GM12878 (cell line): Measurements from ENCODE around the gene CASQ1. TPM values are rescaled to one million over a fixed set of nuclear protein-coding genes. Genes with fewer than 3 reads are reported as not detected.

Experiments
- ATAC-seq: fragments of 200-7000 bp; cut with Tn5 transposase; 3 replicates; pipeline ENCODE4 v1.9.1; 2020; ENCODE audit warnings: mild to moderate bottlenecking, moderate library complexity
- BruUV-seq: library from RNA; stranded (reverse); fragments of 400-500 nt; replicated peaks from 2 replicates; lab custom pipeline; 2021; lab: Mats Ljungman, UMichigan
- CTCF ChIA-PET: fragments of 300-600 bp; sonication (Branson Sonifier 250); formaldehyde crosslinking; extraction: SDS; loops from one replicate; lab custom pipeline; 2021; ENCODE audit warnings: inconsistent platforms; lab: Yijun Ruan, JAX
- POLR2A ChIA-PET: fragments of 350-600 bp; formaldehyde crosslinking; extraction: SDS; loops from one replicate; lab custom pipeline; 2021; ENCODE audit warnings: inconsistent platforms; lab: Charles Lee
- RAD21 ChIA-PET: fragments of 300-600 bp; sonication (Branson Sonifier 250); formaldehyde crosslinking; loops from one replicate; lab custom pipeline; 2023; ENCODE audit warnings: antibody characterized with exemption; ENCODE audit not compliant: unreplicated experiment; lab: Charles Lee
- SMC1A ChIA-PET: fragments of 300-600 bp; sonication (Branson Sonifier 250); formaldehyde crosslinking; loops from one replicate; lab custom pipeline; 2023; ENCODE audit not compliant: unreplicated experiment, uncharacterized antibody; lab: Charles Lee
- DNase-seq: peaks from one replicate; pipeline ENCODE4 v3.0.0-alpha.2; 2011; ENCODE audit warnings: low read depth, low spot score
- FAIRE-seq: peaks from 3 replicates; lab custom pipeline; 2011; peaks lifted over from hg19 to GRCh38; lab: Jason Lieb, UNC
- H2AFZ ChIP-seq: 2 replicates; pipeline ENCODE4 v1.6.0; 2011; ENCODE audit warnings: low read depth, low read length, control low read depth; ENCODE audit not compliant: control insufficient read depth
- H3K27ac ChIP-seq: 2 replicates; pipeline ENCODE4 v1.5.1; 2011; ENCODE audit warnings: control low read depth; ENCODE audit not compliant: control insufficient read depth, insufficient read depth
- H3K27me3 ChIP-seq, 2 experiments: replicated peaks in 1 of 2; 2 replicates each; pipeline versions ENCODE4 v1.6.0 to v1.6.1; 2011; ENCODE audit warnings: low read length in 1 of 2; ENCODE audit not compliant: control insufficient read depth in 2 of 2, insufficient read depth in 2 of 2
- H3K36me3 ChIP-seq, 2 experiments: 2 replicates each; pipeline ENCODE4 v1.5.1; 2011; ENCODE audit warnings: low read length in 1 of 2; ENCODE audit not compliant: control insufficient read depth in 2 of 2, insufficient read depth in 2 of 2
- H3K4me1 ChIP-seq: 2 replicates; pipeline ENCODE4 v1.6.1; 2011; ENCODE audit warnings: mild to moderate bottlenecking, low read length, moderate library complexity, mixed read lengths; ENCODE audit not compliant: control insufficient read depth, insufficient read depth
- H3K4me2 ChIP-seq: 2 replicates; pipeline ENCODE4 v1.6.0; 2011; ENCODE audit warnings: control low read depth; ENCODE audit not compliant: control insufficient read depth, insufficient read depth
- H3K4me3 ChIP-seq: fragments of 200-600 bp; sonication (generic); 2 replicates; pipeline ENCODE4 v1.5.1; 2016
- H3K79me2 ChIP-seq: 2 replicates; pipeline ENCODE4 v1.6.0; 2011; ENCODE audit warnings: low read length; ENCODE audit not compliant: control insufficient read depth, insufficient read depth
- H3K9ac ChIP-seq: 2 replicates; pipeline ENCODE4 v1.8.0; 2011; ENCODE audit warnings: low read length, control low read depth, mixed read lengths; ENCODE audit not compliant: control insufficient read depth, insufficient read depth
- H3K9me3 ChIP-seq: replicated peaks from 3 replicates; pipeline ENCODE4 v1.5.1; 2011; ENCODE audit warnings: mild to moderate bottlenecking, low read length; ENCODE audit not compliant: control insufficient read depth, insufficient read depth
- H4K20me1 ChIP-seq: 2 replicates; pipeline ENCODE4 v1.6.0; 2011; ENCODE audit not compliant: control insufficient read depth, insufficient read depth
- FOXK2 ChIP-seq: fragments of 450-650 bp; IDR thresholded peaks from 2 replicates; pipeline ENCODE4 v1.6.1; 2017; ENCODE audit warnings: mild to moderate bottlenecking, moderate library complexity
- GATAD2B ChIP-seq: fragments of 450-650 bp; conservative IDR thresholded peaks from 2 replicates; pipeline ENCODE4 v1.6.1; 2017; ENCODE audit warnings: low read depth, mild to moderate bottlenecking, moderate library complexity
- HDGF ChIP-seq: fragments of 450-650 bp; IDR thresholded peaks from 2 replicates; pipeline ENCODE4 v1.6.1; 2016; ENCODE audit warnings: antibody characterized with exemption
- IRF4 ChIP-seq: IDR thresholded peaks from 2 replicates; pipeline ENCODE4 v1.6.1; 2011; ENCODE audit warnings: low read depth, low read length
- JUND ChIP-seq: IDR thresholded peaks from 2 replicates; pipeline ENCODE4 v1.6.1; 2012; ENCODE audit warnings: low read depth, mild to moderate bottlenecking, low read length, improper control_type of control experiment, moderate library complexity
- NFYA ChIP-seq: IDR thresholded peaks from 2 replicates; pipeline ENCODE4 v1.6.1; 2011; ENCODE audit warnings: low read depth, mild to moderate bottlenecking, low read length, improper control_type of control experiment, borderline replicate concordance
- NR2C1 ChIP-seq: fragments of 450-650 bp; IDR thresholded peaks from 2 replicates; pipeline ENCODE4 v1.6.1; 2017; ENCODE audit warnings: antibody characterized with exemption, mild to moderate bottlenecking, moderate library complexity
- ZNF217 ChIP-seq: fragments of 450-650 bp; IDR thresholded peaks from 2 replicates; pipeline ENCODE4 v1.6.1; 2017; ENCODE audit warnings: antibody characterized with exemption, mild to moderate bottlenecking
- WGBS: methylation state at CpG from one replicate; pipeline ENCODE4 v1.1.6; 2016; ENCODE audit warnings: low lambda C conversion rate; ENCODE audit not compliant: insufficient replicate concordance, insufficient coverage; ENCODE audit errors: missing lambda C conversion rate; 5-methylcytosine and 5-hydroxymethylcytosine counted together
- in situ Hi-C: fragments of 300-500 bp; cut with MboI; formaldehyde crosslinking; loops from 9 replicates; pipeline ENCODE4 v1.14.3; 2018; ENCODE audit warnings: mixed read lengths
- intact Hi-C: fragments of 100-400 bp; cut with micrococcal nuclease; formaldehyde crosslinking; loops from one replicate; pipeline ENCODE4 v1.14.2; 2022; ENCODE audit not compliant: unreplicated experiment
- polyA plus RNA-seq, 11 experiments: library from polyadenylated mRNA; depleted of rRNA in 4 of 11; unstranded in 6 of 11; stranded (reverse) in 5 of 11; fragments of >200 nt; fragmentation: Nextera tagmentation in 4 of 11; fragmentation: Illumina TruSeq in 1 of 11; extraction: Ambion mirVana in 4 of 11; extraction: Trizol in 1 of 11; gene quantifications; 1 replicate in 1 of 11; 2 replicates in 10 of 11; pipeline versions ENCODE4 v1.2.1 to v1.2.3, GENCODE V29; 2011 to 2016; ENCODE audit warnings: inconsistent platforms in 2 of 11, missing spikeins in 2 of 11, low read depth in 1 of 11
- total RNA-seq, 4 experiments: library from RNA; depleted of rRNA in 3 of 4; stranded (reverse); fragments of >200 nt in 3 of 4; fragmentation: Illumina TruSeq in 1 of 4; extraction: Trizol in 1 of 4; gene quantifications; 2 replicates each; pipeline versions ENCODE4 v1.2.1 to v1.2.3, GENCODE V29; 2013 to 2021
- TF ChIP-seq, protein P1 (sequence below): IDR thresholded peaks from 2 replicates; pipeline ENCODE4 v1.6.1; 2012; ENCODE audit warnings: low read depth, low read length, improper control_type of control experiment
- TF ChIP-seq, protein P2 (sequence below): fragments of 450-650 bp; formaldehyde crosslinking; IDR thresholded peaks from 2 replicates; pipeline ENCODE4 v1.5.0; 2022; ENCODE audit warnings: mild to moderate bottlenecking, missing genetic modification characterization
- TF ChIP-seq, protein P3 (sequence below): IDR thresholded peaks from 2 replicates; pipeline ENCODE4 v1.6.1; 2012; ENCODE audit warnings: low read depth, low read length, improper control_type of control experiment

Gene CASQ1
- total and polyA plus RNA-seq, 10 of the 15 experiments (the other 5 are each of a cell fraction or from before 2014, with no cell fraction given) = 0.10 to 0.77 (median 0.34) TPM

DNA sequence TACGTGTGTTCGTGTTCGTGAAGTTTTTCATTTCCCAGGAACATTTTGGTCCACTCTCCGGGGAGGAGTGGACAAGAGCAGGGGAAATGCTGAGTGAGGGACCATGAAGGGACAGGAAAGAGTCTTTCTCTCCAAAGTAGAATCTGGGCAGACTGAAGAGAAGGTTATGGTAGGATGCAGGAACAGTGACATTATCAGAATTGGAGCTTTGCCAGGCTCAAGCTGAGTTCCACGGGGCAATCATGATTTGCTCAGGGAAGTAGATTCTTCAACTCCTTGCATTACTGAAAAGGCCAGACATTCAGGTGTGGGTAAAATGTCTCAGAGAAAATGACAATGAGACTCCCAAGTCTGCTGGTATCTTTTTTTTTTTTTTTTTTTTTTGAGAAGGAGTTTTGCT, 22.4 kb upstream of the CASQ1 start:
- H3K4me2 ChIP-seq = no peak overlapping the region
- in situ Hi-C loops (no loop called here), intact Hi-C loops (no loop called here)
- no peak for DNase-seq
- no peaks in the 10 kb centered on the region; a peak in 1 of 4 replicates for H3K27me3 ChIP-seq
- ChIA-PET CTCF (interaction anchor here (0.7 to 3.5 kb wide), 4 partner anchors 36 to 84 kb away, joined by 3 to 25 read pairs (median 4); no protein-coding TSS in a partner anchor), RAD21 (interaction anchor here (0.7 to 3.6 kb wide), 5 partner anchors 31 to 1085 kb away, joined by 3 to 14 read pairs (median 3); no protein-coding TSS in a partner anchor), POLR2A (interaction anchor here (1.0 kb wide), 1 partner anchor 97 kb away, joined by 3 read pairs; no protein-coding TSS in a partner anchor), SMC1A (interaction anchor here (1.1 to 2.5 kb wide), 4 partner anchors 25 to 84 kb away, joined by 3 to 10 read pairs (median 6); no protein-coding TSS in a partner anchor)
- ATAC-seq = no peak
- WGBS = 82% methylated on average over 5 of the region's 5 CpGs
- no peak for FAIRE-seq
- no peaks in the 10 kb centered on the region for H3K36me3 ChIP-seq
- no peaks in the 10 kb centered on the region for H3K9me3 ChIP-seq
- TF ChIP-seq, protein P1, sequence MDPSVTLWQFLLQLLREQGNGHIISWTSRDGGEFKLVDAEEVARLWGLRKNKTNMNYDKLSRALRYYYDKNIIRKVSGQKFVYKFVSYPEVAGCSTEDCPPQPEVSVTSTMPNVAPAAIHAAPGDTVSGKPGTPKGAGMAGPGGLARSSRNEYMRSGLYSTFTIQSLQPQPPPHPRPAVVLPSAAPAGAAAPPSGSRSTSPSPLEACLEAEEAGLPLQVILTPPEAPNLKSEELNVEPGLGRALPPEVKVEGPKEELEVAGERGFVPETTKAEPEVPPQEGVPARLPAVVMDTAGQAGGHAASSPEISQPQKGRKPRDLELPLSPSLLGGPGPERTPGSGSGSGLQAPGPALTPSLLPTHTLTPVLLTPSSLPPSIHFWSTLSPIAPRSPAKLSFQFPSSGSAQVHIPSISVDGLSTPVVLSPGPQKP = no peak
- TF ChIP-seq HDGF (no peak), IRF4 (no peak), JUND (no peak), FOXK2 (no peak), GATAD2B (no peak), NFYA (no peak), NR2C1 (no peak), ZNF217 (no peak)
- TF ChIP-seq, protein P2, sequence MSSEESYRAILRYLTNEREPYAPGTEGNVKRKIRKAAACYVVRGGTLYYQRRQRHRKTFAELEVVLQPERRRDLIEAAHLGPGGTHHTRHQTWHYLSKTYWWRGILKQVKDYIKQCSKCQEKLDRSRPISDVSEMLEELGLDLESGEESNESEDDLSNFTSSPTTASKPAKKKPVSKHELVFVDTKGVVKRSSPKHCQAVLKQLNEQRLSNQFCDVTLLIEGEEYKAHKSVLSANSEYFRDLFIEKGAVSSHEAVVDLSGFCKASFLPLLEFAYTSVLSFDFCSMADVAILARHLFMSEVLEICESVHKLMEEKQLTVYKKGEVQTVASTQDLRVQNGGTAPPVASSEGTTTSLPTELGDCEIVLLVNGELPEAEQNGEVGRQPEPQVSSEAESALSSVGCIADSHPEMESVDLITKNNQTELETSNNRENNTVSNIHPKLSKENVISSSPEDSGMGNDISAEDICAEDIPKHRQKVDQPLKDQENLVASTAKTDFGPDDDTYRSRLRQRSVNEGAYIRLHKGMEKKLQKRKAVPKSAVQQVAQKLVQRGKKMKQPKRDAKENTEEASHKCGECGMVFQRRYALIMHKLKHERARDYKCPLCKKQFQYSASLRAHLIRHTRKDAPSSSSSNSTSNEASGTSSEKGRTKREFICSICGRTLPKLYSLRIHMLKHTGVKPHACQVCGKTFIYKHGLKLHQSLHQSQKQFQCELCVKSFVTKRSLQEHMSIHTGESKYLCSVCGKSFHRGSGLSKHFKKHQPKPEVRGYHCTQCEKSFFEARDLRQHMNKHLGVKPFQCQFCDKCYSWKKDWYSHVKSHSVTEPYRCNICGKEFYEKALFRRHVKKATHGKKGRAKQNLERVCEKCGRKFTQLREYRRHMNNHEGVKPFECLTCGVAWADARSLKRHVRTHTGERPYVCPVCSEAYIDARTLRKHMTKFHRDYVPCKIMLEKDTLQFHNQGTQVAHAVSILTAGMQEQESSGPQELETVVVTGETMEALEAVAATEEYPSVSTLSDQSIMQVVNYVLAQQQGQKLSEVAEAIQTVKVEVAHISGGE (CRISPR knock-in tag) = no peak
- TF ChIP-seq, protein P3, sequence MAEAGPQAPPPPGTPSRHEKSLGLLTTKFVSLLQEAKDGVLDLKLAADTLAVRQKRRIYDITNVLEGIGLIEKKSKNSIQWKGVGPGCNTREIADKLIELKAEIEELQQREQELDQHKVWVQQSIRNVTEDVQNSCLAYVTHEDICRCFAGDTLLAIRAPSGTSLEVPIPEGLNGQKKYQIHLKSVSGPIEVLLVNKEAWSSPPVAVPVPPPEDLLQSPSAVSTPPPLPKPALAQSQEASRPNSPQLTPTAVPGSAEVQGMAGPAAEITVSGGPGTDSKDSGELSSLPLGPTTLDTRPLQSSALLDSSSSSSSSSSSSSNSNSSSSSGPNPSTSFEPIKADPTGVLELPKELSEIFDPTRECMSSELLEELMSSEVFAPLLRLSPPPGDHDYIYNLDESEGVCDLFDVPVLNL = no peak
- no peak overlapping the region for H3K4me3 ChIP-seq
- H3K79me2 ChIP-seq = no peaks in the 10 kb centered on the region
- H3K9ac ChIP-seq = no peak overlapping the region
- no peak overlapping the region for H2AFZ ChIP-seq
- H4K20me1 ChIP-seq = no peaks in the 10 kb centered on the region
- H3K27ac ChIP-seq = no peak overlapping the region
- no TSS peak for BruUV-seq
- H3K4me1 ChIP-seq = peaks cover 21% of the 10 kb centered on the region
